ENCODE data around the gene YIPF3.

GRCh38 chr6:43506667-43507471 lies 9.9 kb downstream of the YIPF3 start:
- no peak for TF ChIP-seq EZH2phosphoT487 (IDR thresholded peaks at IDR 0.05; ENCODE audit: insufficient read depth, low read depth)
- no peak for TF ChIP-seq EZH2 (IDR thresholded peaks at IDR 0.05; ENCODE audit: insufficient read depth, poor library complexity, severe bottlenecking)
